NCI-H2081 (cell line): ENCODE data around the gene PDLIM4.

ENCODE experiments used
- DNase-seq, 2 experiments: peaks; one replicate each; lab custom pipeline; 2025; lab: John Stamatoyannopoulos, UW

Gene PDLIM4

DNA sequence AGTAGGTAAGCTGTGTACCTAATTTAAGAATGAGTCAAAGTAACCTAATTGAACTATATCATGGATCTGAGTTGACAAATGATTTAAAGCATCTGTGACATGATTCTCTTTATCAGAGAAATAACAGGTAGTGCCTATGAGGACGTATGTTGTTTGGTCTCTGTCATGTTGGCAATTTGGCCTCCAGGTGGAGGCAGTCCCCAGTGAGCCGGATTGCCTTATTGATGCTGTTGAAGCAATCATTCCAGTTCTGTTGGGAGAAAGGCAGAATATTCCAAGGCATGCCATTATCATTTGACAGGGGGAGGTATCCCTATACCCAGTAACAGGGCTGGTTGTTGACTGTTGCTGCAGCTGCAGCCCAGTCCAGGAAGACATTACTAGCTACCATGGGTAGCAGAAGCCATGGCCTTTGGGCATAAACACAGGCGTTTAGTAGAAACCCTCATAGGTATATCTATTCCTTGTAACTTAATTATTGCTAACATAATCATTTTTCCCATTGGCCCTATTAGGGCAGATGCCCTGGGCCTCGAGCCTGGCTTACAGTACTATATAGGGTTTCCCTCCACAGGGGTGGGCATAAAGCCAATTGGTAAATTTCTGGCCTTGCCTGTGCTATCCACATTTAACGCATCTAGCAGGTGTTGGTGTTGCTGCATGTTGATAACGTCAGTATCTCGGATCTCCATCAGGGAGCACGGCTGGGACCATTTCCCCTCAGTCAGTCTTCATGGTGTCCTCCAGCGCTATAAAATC is 24.5 kb downstream of the PDLIM4 start:
- peak in 1 of 2 experiments; percentile 32 for DNase-seq

DNA sequence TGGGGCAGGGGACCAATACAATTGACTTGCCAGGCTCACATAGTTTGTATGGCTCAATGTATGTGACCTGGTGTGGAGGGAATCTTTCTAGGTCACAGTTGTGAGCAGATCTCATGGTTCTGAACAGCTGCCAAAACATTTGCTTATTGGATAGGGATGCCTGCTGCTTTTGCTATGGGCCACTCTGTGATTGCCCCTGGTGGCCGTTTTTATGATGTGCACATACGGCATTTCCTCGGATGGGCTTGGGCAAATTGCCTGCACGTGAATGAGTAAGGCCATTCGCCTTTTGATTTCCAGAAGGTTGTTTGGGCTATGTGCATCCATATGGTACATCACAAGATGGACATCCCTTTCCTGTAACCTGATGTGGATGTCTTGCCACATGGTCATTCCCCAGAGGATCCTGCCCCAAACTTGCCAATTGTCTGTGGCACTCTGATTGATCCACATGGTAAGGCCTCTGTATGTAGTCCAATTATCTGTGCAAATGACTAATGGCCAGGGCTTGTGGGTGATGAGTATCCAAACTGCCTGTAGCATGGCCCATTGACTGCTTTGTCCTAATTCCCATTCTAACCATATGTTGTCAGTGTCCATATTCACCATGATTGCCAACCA is 26.0 kb downstream of the PDLIM4 start:
- DNase-seq, result no peak

DNA sequence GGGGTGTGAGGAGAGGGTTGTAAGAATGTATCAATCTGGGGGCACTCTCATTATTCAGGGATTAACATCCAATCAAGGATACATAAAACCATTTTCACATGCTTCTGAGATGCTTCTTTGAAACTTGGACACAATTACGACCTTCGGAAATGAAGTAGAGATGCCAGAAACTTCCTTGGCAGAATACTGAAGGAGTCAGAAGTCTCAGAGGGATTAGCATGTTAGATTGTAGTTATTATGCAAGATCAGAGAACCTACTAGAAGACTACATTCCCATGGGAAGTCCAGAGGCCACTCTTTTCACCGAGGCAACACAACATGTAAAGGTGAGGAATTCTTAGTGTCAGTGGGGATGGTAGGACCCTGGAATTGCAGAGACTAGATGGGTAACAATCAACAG is 31.6 kb downstream of the PDLIM4 start:
- DNase-seq, result no peak

DNA sequence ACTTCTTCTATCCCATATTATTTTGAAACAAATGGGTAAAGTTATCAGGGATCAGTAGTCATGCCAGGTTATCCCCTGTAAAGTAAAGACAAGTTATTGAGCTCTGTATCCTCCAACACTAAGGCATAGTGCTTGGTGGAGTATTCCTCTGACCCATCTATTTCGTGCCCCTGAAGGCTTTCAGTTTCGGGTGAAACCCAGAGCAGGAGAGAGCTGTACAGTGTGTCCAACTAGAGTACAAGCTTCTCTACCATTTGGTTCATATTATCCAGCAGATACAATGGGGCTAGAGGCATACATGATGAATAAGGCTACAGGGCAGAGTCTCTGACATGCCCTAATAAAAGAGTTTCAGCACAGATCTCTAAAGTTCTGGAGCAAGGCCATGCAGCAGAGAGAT is 33.5 kb downstream of the PDLIM4 start:
- DNase-seq, result no peak

- peak; percentile 85 to 92 for DNase-seq
These were observed 35.8 kb downstream of the PDLIM4 start for GRCh38 chr5:132293066-132293991.

DNA sequence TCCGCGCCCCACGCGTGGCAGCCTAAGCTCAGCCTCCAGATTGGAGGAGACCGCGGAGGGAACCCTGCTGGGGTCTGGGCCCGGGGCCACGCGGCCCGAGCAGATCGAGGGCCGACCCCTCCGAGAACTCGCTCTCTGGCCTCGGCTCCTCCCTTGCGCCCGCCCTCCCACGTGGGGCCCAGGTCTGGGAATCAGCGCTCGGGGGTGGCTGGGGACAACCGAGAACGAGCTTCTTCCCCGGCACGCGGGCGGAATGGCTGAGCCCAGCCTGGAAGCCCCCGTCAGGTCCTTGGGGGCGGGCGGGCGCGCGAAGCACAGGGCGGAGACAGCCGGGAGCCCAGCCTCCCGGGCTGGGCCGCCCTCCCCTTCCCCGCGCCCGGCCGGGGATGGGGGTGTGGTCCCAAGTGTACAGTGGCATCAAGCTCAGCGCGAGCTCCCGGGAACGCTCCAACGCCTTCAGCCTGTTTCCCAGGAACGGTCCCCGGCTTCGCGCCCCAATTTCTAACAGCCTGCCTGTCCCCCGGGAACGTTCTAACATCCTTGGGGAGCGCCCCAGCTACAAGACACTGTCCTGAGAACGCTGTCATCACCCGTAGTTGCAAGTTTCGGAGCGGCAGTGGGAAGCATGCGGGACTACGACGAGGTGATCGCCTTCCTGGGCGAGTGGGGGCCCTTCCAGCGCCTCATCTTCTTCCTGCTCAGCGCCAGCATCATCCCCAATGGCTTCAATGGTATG is 36.7 kb downstream of the PDLIM4 start, which contains the start of gene SLC22A4:
TSS of gene SLC22A4 (plus strand) at position 403 of the 736 bp plus-strand sequence. CDS start at position 626, 223 bp downstream.
- DNase-seq, result peak; percentile 76 to 82

DNA sequence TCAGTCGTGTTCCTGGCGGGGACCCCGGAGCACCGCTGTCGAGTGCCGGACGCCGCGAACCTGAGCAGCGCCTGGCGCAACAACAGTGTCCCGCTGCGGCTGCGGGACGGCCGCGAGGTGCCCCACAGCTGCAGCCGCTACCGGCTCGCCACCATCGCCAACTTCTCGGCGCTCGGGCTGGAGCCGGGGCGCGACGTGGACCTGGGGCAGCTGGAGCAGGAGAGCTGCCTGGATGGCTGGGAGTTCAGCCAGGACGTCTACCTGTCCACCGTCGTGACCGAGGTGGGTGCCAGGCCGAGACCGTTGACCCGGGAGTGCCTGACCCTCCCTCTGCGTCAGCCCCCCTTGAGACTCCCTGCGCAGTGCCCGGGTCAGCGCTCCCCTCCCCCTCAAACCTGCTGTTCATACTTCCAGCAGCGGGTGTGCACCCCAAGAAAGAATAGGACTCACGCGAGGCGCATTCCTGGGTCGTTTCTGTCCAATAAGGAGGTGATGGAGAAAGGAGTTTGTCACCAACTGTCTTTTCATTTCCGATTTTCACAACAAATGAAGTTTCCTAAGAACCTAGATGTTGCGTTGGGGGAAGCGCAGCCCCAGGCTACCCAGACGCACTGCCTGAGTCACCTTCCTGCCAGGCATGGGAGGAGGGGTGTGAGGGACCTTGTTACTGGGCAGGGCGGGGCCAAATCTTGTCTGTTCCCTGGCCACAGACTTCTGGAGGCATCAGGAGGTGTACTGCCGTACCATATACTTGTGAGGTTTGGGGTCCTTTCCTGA is 37.4 kb downstream of the PDLIM4 start:
- DNase-seq, result no peak

DNA sequence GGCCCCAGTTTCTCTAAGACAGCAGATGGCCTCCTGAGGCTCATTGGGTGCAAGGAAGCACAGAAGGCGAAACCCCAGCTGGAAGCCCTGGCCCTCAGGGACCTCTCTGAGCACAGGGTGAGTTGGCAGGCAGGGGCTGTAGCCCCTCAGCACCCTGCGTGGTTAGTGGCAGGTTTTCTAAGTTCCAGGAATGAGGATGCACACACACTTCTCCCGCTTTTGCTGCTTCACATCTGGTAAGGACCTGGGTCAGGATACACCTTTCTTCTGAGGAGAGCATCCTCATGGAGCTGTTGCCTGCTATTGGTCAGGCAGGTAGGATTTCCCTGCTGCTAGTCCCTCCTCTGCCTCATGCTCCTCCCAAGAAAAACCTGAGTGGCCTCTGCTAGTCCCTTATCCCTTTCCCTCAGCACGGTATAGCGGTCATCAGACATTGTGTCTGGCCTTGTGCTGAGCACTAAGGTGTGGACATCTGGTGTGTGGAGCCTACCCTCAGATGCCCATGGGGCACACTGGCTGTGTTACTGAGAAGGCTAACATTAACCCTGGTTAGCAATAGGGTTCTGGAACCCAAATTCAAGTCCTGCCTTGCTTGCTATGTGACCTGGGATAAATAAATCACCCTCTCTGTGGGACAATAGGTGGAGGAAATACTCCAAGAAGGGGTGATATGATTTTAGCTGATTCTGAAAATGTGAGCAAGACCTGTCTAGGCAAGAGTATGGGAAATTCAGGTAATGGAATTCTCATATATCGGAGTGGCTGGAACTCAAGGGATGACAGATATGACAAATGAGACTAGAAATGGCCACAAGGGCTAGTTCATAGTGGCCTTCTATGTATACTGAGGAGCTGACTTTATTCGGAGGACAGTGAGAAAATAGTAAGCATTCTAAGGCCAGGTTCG is 38.3 kb downstream of the PDLIM4 start:
- DNase-seq, result no peak

DNA sequence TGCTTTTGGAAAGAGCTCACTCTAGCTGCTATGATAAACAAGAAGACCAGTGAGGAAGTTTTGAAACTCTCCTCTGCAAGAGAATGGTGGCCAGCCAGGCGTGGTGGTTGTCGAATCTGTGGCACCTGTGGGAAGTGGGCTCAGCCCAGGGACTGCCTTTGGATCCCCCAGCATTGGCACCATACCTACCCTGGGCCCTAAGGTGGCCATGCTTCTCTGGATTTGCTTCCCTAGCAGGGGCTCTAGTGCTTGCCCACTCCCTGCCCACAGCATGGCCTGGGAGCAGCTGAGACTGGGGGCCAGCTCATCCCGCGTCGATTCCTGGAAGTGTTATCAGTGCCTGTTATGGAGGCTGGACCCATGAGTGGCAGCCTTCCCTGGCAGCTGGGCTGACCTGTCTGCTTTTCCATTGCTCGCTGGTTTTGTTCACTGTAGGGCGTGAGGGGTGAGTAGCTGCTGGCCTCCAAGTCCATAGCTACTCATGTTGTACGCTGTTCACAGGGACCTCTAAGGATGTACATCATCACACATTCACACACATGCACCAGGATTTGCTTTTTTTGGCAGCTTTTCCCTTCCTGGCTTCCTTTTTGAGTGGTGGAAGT is 39.0 kb downstream of the PDLIM4 start:
- DNase-seq, result no peak

DNA sequence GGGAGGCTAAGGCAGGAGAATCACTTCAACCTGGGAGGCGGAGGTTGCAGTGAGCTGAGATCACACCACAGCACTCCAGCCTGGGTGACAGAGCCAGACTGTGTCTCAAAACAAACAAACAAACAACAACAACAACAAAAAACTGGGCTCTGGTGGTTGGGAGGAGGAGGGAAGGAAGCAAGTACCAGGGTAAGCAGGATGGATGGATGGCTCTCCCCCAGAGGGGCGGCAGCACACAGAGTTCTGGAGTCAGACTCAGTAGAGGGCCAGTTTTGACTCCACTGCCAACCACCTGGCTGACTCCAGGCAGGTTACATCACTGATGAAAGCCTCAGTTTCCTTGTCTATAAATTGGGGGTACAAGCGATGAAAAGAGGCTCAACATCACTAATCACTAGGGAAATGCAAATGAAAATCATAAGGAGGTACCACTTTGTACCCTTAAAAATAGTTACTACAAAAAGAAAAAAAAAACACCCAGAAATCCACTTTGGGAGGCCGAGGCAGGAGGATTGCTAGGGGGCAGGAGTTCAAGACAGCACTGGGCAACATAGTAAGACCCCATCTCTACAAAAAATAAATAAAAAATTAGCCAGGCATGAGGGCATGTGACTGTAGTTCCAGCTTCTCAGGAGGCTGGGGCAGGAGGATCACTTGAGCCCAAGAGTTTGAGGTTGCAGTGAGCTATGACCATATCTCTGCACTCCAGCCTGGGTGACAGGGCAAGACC is 39.9 kb downstream of the PDLIM4 start:
- no peak for DNase-seq

DNA sequence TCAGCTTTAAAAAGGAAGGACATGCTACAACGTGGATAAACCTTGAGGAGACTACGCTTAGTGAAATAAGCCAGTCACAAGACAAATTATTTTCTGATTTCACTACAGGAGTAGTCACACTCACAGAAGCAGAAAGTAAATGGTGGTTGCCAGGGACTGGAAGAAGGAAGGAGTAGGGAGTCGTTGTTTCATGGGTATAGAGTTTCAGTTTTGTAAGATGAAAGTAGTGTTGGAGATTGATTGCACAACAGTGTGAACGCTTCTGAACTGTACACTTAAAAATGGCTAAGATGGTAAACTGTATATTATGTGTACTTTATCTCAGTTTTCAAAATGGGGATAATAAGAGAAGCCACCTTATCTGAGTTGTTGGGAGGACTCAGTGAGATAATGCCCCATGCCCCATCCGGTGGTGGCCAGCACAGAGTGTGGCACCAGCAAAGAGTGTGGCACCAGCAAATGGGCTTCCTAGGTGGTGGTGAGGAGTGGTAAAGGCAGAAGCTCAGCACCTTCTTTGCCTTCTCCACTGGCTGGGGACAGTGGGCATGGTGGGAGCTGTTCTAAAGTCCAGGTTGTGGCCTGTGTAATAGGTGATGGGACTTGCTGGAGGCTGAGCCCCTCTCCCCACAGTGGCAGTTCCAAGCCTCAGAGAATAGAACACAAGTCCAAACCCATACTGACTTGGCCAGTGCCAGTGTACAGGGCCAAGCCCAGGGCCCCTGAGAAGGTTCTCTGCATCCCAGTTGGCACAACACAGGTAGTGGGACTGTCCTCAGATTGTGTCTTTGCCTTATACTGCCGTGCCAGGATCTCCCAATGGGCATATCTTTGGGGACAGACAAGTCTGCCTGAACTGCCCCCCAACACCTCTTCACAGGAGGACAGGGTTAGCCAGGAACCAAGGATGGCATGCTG is 41.1 kb downstream of the PDLIM4 start:
- no peak for DNase-seq

DNA sequence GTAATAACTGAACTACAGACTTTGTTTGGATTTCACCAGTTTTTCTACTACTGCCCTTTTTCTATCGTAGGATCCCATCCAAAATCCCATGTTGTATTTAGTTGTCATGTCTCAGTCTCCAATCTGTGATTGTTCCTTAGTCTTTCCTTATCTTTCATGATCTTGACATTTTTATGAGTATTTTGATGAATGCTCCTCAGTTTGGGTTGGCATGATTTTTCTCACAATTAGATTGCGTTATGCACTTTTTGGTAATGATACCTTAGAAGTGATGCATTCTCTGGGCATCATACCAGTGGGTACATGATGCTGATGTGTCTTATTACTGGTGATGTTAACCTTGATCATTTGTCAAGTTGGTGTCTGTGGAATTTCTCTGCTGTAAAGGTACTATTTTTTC is 42.4 kb downstream of the PDLIM4 start:
- DNase-seq, result no peak

DNA sequence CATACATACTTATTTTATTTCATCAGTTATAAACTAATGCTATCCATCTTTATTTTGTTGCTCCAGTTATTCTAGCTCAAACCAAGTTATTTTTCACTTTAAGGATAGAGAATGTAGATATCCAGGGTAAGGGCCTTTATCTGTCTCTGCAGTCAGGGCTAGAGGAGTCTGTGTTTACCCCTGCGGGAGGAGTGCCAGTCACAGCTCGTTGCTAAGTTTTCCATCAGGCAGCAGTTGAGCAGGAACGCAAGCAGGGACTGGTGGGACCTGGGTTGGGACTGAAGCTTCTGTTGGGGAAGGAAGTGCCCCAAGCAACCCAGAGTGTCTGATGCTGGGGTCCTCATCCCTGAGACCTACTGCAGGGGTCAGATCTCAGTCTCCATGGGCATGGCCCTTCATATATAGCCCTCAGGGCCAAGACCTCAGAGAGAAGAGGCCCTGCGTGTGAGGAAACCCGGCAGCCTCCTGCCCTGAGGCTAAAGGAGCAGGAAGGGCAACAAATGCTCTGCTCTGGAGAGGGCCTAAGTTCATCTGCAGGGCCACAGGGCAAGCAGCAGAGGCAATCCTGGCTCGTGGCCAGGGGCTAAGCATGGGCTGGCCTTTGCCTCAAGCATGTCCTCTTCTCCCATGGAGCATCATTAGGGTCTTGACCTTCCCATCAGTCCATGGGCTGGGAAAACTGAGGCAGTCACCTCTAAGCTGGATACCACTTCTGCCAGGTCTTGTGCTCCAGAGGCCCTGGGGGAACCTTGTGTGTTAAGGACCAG is 43.3 kb downstream of the PDLIM4 start:
- no peak for DNase-seq

GRCh38 chr5:132301344-132302271 is 44.1 kb downstream of the PDLIM4 start:
- DNase-seq, result peak; percentile 15 to 63

DNA sequence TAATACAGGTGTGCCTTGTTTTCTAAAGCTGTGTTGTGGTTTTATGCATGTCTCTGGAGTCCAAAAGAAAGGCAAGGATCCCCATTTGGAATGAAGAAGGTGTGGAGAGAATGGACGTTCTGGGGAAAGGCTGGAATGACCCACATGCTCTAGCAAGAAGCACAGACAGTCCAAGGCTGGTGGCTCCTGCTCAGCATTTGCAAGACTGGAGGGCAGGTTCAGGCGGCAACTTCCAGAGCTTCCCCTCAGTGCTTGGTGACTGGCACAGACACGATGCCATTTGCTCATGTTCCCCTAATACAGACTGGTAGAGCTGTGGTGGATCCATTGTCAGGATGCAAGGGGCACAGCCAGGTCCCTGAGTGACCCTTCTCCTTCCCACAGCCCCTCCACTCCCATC is 44.9 kb downstream of the PDLIM4 start:
- no peak for DNase-seq

DNA sequence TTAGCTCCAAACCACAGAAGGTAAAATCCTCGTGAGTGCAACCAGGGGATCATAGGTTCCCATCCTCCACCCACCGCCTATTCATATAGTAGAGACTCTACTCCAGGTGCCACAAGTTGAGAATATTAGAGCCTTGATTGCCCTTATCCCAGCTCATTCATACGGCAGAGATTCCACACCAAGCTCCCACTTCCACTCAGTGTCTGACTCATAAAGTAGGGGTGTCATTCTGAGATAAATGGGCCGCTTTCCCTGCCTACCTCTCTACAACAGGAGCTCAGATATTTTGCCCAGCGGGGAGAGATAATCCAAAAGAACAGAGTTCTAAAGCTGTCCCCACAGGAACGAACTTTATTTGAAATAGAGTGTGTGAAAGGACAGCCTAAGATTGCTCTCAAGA is 46.1 kb downstream of the PDLIM4 start:
- DNase-seq, result no peak
